HEK293 (cell line): ENCODE results near the gene NLGN1.

Experiments
- GLIS2 ChIP-seq: fragments of 450-650 bp; formaldehyde crosslinking; IDR thresholded peaks from 2 replicates; pipeline ENCODE4 v1.5.1; 2016; ENCODE audit warnings: missing biosample characterization, missing genetic modification characterization
- KLF7 ChIP-seq: fragments of 450-650 bp; formaldehyde crosslinking; IDR thresholded peaks from 2 replicates; pipeline ENCODE4 v1.5.1; 2016; ENCODE audit warnings: missing biosample characterization, missing genetic modification characterization, borderline replicate concordance
- MZF1 ChIP-seq: fragments of 450-650 bp; formaldehyde crosslinking; IDR thresholded peaks from 2 replicates; pipeline ENCODE4 v1.5.1; 2017; ENCODE audit warnings: missing biosample characterization, missing genetic modification characterization, borderline replicate concordance
- SCRT1 ChIP-seq: fragments of 450-650 bp; formaldehyde crosslinking; IDR thresholded peaks from 2 replicates; pipeline ENCODE4 v1.5.1; 2016; ENCODE audit warnings: missing biosample characterization, missing genetic modification characterization, borderline replicate concordance
- SETDB1 ChIP-seq: IDR thresholded peaks from one replicate; pipeline ENCODE4 v1.6.1; 2017; ENCODE audit warnings: mild to moderate bottlenecking, low read length, moderate library complexity, mixed read lengths; ENCODE audit not compliant: insufficient read length
- SP7 ChIP-seq: fragments of 450-650 bp; formaldehyde crosslinking; IDR thresholded peaks from 2 replicates; pipeline ENCODE4 v1.5.1; 2016; ENCODE audit warnings: missing biosample characterization, missing genetic modification characterization
- YY2 ChIP-seq: fragments of 450-650 bp; formaldehyde crosslinking; IDR thresholded peaks from 2 replicates; pipeline ENCODE4 v1.5.1; 2016; ENCODE audit warnings: missing biosample characterization, missing genetic modification characterization
- ZBTB7A ChIP-seq: fragments of 450-650 bp; formaldehyde crosslinking; IDR thresholded peaks from 2 replicates; pipeline ENCODE4 v1.5.1; 2016; ENCODE audit warnings: low read depth, missing biosample characterization, missing genetic modification characterization
- ZEB2 ChIP-seq: fragments of 450-650 bp; formaldehyde crosslinking; IDR thresholded peaks from 2 replicates; pipeline ENCODE4 v1.5.1; 2016; ENCODE audit warnings: missing biosample characterization, missing genetic modification characterization
- ZNF19 ChIP-seq: fragments of 450-650 bp; formaldehyde crosslinking; IDR thresholded peaks from 2 replicates; pipeline ENCODE4; 2016; ENCODE audit warnings: missing biosample characterization, missing genetic modification characterization, low read depth
- ZNF23 ChIP-seq: fragments of 450-650 bp; formaldehyde crosslinking; IDR thresholded peaks from 2 replicates; pipeline ENCODE4 v1.5.1; 2016; ENCODE audit warnings: missing biosample characterization, missing genetic modification characterization, borderline replicate concordance
- ZNF24 ChIP-seq: fragments of 450-650 bp; formaldehyde crosslinking; IDR thresholded peaks from 2 replicates; pipeline ENCODE4 v1.5.1; 2016; ENCODE audit warnings: missing biosample characterization, missing genetic modification characterization
- ZNF391 ChIP-seq: fragments of 450-650 bp; formaldehyde crosslinking; IDR thresholded peaks from 2 replicates; pipeline ENCODE4 v1.5.1; 2016; ENCODE audit warnings: low read depth, missing biosample characterization, missing genetic modification characterization, borderline replicate concordance
- ZNF423 ChIP-seq: fragments of 450-650 bp; formaldehyde crosslinking; IDR thresholded peaks from 2 replicates; pipeline ENCODE4 v1.5.1; 2016; ENCODE audit warnings: missing biosample characterization, missing genetic modification characterization
- ZNF433 ChIP-seq: fragments of 450-650 bp; formaldehyde crosslinking; IDR thresholded peaks from 2 replicates; pipeline ENCODE4 v1.5.1; 2016; ENCODE audit warnings: missing biosample characterization, missing genetic modification characterization, low read depth
- ZNF549 ChIP-seq: fragments of 450-650 bp; IDR thresholded peaks from 2 replicates; pipeline ENCODE4 v1.5.1; 2018; ENCODE audit warnings: missing biosample characterization, missing genetic modification characterization, mild to moderate bottlenecking, inconsistent platforms, moderate library complexity
- ZNF558 ChIP-seq: fragments of 450-650 bp; formaldehyde crosslinking; IDR thresholded peaks from 2 replicates; pipeline ENCODE4 v1.5.1; 2016; ENCODE audit warnings: missing biosample characterization, missing genetic modification characterization
- ZNF560 ChIP-seq: fragments of 450-650 bp; formaldehyde crosslinking; IDR thresholded peaks from 2 replicates; pipeline ENCODE4 v1.5.1; 2017; ENCODE audit warnings: missing biosample characterization, missing genetic modification characterization, borderline replicate concordance
- ZNF585B ChIP-seq: fragments of 450-650 bp; formaldehyde crosslinking; IDR thresholded peaks from 2 replicates; pipeline ENCODE4 v1.5.1; 2016; ENCODE audit warnings: missing biosample characterization, missing genetic modification characterization
- ZNF610 ChIP-seq: fragments of 450-650 bp; formaldehyde crosslinking; IDR thresholded peaks from 2 replicates; pipeline ENCODE4 v1.5.1; 2016; ENCODE audit warnings: missing biosample characterization, missing genetic modification characterization, borderline replicate concordance
- ZNF701 ChIP-seq: fragments of 450-650 bp; formaldehyde crosslinking; IDR thresholded peaks from 2 replicates; pipeline ENCODE4 v1.5.1; 2016; ENCODE audit warnings: missing biosample characterization, missing genetic modification characterization
- ZXDB ChIP-seq: fragments of 450-650 bp; formaldehyde crosslinking; IDR thresholded peaks from 2 replicates; pipeline ENCODE4 v1.5.1; 2016; ENCODE audit warnings: missing biosample characterization, missing genetic modification characterization
- TF ChIP-seq, protein P1 (sequence below): fragments of 450-650 bp; formaldehyde crosslinking; IDR thresholded peaks from 2 replicates; pipeline ENCODE4 v1.5.1; 2016; ENCODE audit warnings: missing biosample characterization, missing genetic modification characterization
- TF ChIP-seq, protein P2 (sequence below): fragments of 450-650 bp; formaldehyde crosslinking; conservative IDR thresholded peaks from 2 replicates; pipeline ENCODE4 v1.5.1; 2016; ENCODE audit warnings: low read depth, missing biosample characterization, missing genetic modification characterization
- TF ChIP-seq, protein P3 (sequence below): fragments of 450-650 bp; formaldehyde crosslinking; IDR thresholded peaks from 2 replicates; pipeline ENCODE4; 2016; ENCODE audit warnings: missing biosample characterization, missing genetic modification characterization
- TF ChIP-seq, protein P4 (sequence below): fragments of 450-650 bp; formaldehyde crosslinking; IDR thresholded peaks from 2 replicates; pipeline ENCODE4 v1.5.1; 2017; ENCODE audit warnings: missing biosample characterization, mild to moderate bottlenecking, missing genetic modification characterization, moderate library complexity
- TF ChIP-seq, protein P5 (sequence below): fragments of 450-650 bp; formaldehyde crosslinking; IDR thresholded peaks from 2 replicates; pipeline ENCODE4 v1.5.1; 2016; ENCODE audit warnings: missing biosample characterization, missing genetic modification characterization

Gene NLGN1

DNA sequence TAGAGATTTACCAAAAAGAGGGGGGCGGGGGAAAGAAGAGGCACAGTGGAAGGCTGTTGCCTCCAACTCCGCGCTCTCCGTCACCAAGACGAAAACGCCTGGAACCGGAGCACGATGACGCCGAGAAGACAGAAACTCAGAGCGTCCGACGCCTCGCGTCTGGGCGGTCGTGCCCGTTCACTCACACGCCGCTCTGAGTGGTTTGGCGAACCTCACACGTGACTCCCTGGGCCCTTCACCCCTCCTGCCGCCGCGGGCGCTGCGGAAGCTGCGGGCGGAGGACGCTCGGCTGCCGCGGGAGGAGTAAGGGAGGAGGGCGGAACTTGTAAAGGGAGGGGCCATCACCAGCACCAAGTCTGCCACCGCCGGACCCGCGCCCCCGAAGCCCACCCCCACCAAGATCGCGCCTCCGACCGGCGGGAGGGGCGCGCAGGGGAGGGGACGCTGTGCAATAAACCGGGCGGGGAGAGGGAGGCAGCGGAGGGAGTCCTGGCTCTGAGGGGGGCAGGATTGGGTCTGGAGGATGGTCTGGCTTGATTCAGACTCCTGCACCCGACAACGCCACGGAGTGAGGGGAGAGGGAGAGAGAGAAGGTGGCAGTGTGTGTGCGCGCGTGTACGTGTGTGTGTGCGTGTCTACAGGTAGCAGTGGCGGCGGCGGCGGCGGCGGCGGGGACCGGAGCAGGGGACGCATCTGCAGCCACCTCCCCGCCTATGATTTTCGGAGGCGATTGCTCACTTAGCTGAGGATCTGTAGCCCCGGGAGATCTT, 1.9 kb upstream of the NLGN1 start (continued):
- TF ChIP-seq, protein P1, sequence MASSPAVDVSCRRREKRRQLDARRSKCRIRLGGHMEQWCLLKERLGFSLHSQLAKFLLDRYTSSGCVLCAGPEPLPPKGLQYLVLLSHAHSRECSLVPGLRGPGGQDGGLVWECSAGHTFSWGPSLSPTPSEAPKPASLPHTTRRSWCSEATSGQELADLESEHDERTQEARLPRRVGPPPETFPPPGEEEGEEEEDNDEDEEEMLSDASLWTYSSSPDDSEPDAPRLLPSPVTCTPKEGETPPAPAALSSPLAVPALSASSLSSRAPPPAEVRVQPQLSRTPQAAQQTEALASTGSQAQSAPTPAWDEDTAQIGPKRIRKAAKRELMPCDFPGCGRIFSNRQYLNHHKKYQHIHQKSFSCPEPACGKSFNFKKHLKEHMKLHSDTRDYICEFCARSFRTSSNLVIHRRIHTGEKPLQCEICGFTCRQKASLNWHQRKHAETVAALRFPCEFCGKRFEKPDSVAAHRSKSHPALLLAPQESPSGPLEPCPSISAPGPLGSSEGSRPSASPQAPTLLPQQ (tag by site-specific recombination) = peak; percentile 80
- TF ChIP-seq YY2 (tag by site-specific recombination) (peak; percentile 34; the same call in 1 of the 2 replicates), GLIS2 (tag by site-specific recombination) (peak; percentile 100), ZNF391 (tag by site-specific recombination) (peak; percentile 74; the same call in 1 of the 2 replicates), ZNF423 (tag by site-specific recombination) (peak; percentile 56; the same call in 1 of the 2 replicates), ZNF558 (tag by site-specific recombination) (0 out of 2 replicates have a peak, but pooled peaks have one; percentile 6), ZNF610 (tag by site-specific recombination) (peak; percentile 97), ZNF560 (0 out of 2 replicates have a peak, but pooled peaks have one; percentile 46), MZF1 (tag by site-specific recombination) (no peak; the same call in 1 of the 2 replicates), SP7 (tag by site-specific recombination) (peak; percentile 34), ZNF19 (tag by site-specific recombination) (no peak), ZNF585B (no peak), SETDB1 (no peak), ZBTB7A (tag by site-specific recombination) (peak; percentile 97), ZNF549 (tag by site-specific recombination) (no peak), KLF7 (tag by site-specific recombination) (peak; percentile 45), SCRT1 (tag by site-specific recombination) (peak; percentile 95), ZNF701 (tag by site-specific recombination) (no peak), ZNF23 (tag by site-specific recombination) (no peak), ZEB2 (peak; percentile 91), ZNF24 (no peak), ZXDB (peak; percentile 67), ZNF433 (tag by site-specific recombination) (no peak)
- TF ChIP-seq, protein P2, sequence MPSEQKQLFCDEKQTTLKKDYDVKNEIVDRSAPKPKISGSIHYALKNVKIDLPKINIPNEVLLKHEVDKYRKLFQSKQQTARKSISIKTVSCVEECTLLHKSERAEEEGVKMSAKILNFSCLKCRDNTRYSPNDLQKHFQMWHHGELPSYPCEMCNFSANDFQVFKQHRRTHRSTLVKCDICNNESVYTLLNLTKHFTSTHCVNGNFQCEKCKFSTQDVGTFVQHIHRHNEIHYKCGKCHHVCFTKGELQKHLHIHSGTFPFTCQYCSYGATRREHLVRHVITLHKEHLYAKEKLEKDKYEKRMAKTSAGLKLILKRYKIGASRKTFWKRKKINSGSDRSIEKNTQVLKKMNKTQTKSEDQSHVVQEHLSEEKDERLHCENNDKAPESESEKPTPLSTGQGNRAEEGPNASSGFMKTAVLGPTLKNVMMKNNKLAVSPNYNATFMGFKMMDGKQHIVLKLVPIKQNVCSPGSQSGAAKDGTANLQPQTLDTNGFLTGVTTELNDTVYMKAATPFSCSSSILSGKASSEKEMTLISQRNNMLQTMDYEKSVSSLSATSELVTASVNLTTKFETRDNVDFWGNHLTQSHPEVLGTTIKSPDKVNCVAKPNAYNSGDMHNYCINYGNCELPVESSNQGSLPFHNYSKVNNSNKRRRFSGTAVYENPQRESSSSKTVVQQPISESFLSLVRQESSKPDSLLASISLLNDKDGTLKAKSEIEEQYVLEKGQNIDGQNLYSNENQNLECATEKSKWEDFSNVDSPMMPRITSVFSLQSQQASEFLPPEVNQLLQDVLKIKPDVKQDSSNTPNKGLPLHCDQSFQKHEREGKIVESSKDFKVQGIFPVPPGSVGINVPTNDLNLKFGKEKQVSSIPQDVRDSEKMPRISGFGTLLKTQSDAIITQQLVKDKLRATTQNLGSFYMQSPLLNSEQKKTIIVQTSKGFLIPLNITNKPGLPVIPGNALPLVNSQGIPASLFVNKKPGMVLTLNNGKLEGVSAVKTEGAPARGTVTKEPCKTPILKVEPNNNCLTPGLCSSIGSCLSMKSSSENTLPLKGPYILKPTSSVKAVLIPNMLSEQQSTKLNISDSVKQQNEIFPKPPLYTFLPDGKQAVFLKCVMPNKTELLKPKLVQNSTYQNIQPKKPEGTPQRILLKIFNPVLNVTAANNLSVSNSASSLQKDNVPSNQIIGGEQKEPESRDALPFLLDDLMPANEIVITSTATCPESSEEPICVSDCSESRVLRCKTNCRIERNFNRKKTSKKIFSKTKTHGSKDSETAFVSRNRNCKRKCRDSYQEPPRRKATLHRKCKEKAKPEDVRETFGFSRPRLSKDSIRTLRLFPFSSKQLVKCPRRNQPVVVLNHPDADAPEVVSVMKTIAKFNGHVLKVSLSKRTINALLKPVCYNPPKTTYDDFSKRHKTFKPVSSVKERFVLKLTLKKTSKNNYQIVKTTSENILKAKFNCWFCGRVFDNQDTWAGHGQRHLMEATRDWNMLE (tag by site-specific recombination) = no peak
- TF ChIP-seq, protein P3, sequence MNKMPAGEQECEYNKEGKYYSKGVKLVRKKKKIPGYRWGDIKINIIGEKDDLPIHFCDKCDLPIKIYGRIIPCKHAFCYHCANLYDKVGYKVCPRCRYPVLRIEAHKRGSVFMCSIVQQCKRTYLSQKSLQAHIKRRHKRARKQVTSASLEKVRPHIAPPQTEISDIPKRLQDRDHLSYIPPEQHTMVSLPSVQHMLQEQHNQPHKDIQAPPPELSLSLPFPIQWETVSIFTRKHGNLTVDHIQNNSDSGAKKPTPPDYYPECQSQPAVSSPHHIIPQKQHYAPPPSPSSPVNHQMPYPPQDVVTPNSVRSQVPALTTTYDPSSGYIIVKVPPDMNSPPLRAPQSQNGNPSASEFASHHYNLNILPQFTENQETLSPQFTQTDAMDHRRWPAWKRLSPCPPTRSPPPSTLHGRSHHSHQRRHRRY (tag by site-specific recombination) = 0 out of 2 replicates have a peak, but pooled peaks have one; percentile 11
- TF ChIP-seq, protein P4, sequence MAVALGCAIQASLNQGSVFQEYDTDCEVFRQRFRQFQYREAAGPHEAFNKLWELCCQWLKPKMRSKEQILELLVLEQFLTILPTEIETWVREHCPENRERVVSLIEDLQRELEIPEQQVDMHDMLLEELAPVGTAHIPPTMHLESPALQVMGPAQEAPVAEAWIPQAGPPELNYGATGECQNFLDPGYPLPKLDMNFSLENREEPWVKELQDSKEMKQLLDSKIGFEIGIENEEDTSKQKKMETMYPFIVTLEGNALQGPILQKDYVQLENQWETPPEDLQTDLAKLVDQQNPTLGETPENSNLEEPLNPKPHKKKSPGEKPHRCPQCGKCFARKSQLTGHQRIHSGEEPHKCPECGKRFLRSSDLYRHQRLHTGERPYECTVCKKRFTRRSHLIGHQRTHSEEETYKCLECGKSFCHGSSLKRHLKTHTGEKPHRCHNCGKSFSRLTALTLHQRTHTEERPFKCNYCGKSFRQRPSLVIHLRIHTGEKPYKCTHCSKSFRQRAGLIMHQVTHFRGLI (tag by site-specific recombination) = peak; percentile 29; the same call in 1 of the 2 replicates
- TF ChIP-seq, protein P5, sequence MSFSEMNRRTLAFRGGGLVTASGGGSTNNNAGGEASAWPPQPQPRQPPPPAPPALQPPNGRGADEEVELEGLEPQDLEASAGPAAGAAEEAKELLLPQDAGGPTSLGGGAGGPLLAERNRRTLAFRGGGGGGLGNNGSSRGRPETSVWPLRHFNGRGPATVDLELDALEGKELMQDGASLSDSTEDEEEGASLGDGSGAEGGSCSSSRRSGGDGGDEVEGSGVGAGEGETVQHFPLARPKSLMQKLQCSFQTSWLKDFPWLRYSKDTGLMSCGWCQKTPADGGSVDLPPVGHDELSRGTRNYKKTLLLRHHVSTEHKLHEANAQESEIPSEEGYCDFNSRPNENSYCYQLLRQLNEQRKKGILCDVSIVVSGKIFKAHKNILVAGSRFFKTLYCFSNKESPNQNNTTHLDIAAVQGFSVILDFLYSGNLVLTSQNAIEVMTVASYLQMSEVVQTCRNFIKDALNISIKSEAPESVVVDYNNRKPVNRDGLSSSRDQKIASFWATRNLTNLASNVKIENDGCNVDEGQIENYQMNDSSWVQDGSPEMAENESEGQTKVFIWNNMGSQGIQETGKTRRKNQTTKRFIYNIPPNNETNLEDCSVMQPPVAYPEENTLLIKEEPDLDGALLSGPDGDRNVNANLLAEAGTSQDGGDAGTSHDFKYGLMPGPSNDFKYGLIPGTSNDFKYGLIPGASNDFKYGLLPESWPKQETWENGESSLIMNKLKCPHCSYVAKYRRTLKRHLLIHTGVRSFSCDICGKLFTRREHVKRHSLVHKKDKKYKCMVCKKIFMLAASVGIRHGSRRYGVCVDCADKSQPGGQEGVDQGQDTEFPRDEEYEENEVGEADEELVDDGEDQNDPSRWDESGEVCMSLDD (tag by site-specific recombination) = peak; percentile 34
